AG10803 (cell line): Measurements from ENCODE around the gene OGFOD3.

Experiments
- DNase-seq: peaks from one replicate; pipeline ENCODE4 v3.0.0; 2010; ENCODE audit warnings: low read depth
- H3K4me3 ChIP-seq: 2 replicates; pipeline ENCODE4 v1.5.1; 2011; ENCODE audit warnings: mild to moderate bottlenecking, low read length, control low read depth
- TF ChIP-seq, protein P1 (sequence below): conservative IDR thresholded peaks from 2 replicates; pipeline ENCODE4 v1.5.1; 2011; ENCODE audit warnings: mild to moderate bottlenecking, low read length, control low read depth, inconsistent platforms

Gene OGFOD3

DNA sequence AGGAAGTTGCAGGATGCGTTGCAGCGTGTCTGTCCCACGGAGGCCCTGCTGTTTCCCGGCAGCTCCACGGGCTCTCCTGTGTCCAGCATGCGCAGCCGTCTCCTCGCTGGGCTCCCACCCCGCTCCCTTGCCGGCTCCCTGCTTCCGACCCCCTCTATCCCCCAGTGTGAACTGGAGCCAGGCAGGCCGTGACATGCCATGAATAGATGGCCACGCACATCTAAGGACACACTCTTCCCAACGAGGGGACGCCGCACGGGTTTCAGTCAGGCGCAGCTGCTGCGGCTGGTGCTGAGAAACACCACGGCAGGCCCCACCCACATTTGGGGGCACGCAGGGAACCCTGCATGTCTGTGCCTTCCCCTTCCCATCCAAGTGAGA is 9.5 kb downstream of the OGFOD3 start:
- TF ChIP-seq, protein P1, sequence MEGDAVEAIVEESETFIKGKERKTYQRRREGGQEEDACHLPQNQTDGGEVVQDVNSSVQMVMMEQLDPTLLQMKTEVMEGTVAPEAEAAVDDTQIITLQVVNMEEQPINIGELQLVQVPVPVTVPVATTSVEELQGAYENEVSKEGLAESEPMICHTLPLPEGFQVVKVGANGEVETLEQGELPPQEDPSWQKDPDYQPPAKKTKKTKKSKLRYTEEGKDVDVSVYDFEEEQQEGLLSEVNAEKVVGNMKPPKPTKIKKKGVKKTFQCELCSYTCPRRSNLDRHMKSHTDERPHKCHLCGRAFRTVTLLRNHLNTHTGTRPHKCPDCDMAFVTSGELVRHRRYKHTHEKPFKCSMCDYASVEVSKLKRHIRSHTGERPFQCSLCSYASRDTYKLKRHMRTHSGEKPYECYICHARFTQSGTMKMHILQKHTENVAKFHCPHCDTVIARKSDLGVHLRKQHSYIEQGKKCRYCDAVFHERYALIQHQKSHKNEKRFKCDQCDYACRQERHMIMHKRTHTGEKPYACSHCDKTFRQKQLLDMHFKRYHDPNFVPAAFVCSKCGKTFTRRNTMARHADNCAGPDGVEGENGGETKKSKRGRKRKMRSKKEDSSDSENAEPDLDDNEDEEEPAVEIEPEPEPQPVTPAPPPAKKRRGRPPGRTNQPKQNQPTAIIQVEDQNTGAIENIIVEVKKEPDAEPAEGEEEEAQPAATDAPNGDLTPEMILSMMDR = no peak
- H3K4me3 ChIP-seq = no peak overlapping the region
- DNase-seq = no peak

DNA sequence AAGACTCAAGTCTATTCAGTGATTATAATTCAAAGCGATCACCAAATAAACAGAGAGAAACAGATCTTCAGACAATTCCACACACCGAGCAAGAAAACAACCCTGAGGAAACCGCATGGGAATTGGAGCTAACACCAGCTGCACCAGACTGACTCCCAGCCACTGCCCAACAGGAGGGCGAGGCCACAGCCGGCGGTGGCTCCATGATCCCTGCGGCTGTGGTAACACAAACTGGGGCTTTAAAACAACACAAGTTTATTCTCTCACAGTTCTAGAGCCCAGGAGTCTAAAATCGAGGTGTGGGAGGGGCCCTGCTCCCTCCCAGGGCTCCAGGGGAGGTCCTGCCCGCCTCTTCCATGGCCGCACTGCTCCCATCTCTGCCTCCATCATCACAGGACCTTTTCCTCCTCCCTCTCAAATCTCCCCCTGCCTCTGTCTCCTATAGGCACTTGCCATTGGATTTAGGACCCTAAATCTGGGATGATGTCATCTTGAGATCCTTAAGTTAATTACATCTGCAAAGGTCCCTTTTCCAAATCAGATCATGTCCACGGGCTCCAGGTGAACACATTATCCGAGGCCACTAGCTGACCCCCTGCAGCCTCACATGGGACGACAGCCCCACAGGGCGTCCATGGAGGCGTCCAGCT is 10.0 kb downstream of the OGFOD3 start:
- TF ChIP-seq, protein P1 = no peak
- no peak for DNase-seq
- no peak overlapping the region for H3K4me3 ChIP-seq

DNA sequence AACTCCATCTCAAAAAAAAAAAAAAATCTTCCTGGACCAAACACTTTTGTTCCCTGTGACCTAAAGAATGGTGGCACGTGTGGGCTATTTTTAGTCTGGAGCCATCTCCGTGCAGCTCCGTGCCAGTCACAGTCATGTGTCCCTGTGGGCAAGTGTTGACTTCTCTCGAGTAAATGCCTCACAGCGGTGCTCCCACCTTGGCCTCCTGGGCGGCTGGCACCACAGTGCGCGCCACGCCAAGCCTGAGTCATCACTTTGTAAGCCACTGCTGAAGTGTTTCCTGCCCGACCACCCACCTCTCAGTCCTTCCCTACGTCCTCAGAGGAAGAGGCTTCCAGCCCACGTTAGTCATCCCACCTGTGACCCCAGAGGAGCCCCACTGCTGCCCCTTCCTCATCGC is 11.1 kb downstream of the OGFOD3 start:
- TF ChIP-seq, protein P1 = no peak
- no peak overlapping the region for H3K4me3 ChIP-seq
- DNase-seq = no peak

DNA sequence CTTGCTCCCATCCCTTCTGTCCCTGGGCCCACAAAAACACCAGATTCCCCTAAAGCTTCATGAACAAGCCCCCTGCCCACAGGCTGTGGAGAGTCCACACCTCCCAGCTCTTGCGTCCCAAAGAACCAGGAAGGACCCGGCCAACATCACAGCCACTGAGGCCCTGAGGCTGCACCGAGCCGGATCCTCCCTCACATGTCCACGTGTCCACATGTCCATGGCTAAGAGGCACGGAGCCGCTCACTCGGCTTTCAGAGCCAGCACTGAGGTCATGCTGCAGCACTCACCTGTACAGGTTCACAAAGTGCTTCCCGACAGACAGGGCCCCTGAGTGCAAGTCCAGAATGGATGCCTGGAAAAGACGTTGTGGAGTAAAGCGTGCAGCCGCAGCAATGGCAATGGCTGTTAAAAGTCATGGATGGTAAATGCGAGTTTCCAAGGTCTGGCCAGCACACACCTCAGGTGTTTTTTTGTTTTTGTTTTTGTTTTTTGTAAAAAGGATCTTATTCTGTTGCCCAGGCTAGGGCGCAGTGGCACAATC is 12.2 kb downstream of the OGFOD3 start:
- no peak overlapping the region for H3K4me3 ChIP-seq
- TF ChIP-seq, protein P1 = no peak
- DNase-seq = no peak

DNA sequence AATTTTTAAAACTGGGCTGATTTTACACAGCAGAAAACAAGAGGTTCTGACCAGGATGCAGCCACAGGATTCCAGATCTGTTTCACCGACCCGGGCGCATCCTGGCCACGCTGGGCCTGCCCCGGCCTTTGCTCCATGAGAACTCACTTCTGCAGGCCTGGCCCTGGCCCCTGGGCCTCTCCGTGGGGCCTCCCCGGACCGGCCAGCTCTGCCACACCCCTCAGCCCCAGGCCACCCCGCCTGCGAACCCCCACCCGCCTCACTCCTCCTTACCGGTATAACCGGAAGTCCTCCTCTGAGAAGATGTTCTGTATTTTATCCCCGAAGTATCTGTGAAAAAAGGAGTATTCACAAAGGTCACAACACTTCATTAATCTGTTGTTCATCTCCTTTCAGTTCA is 13.3 kb downstream of the OGFOD3 start:
- TF ChIP-seq, protein P1 = no peak
- DNase-seq = no peak
- no peak overlapping the region for H3K4me3 ChIP-seq

DNA sequence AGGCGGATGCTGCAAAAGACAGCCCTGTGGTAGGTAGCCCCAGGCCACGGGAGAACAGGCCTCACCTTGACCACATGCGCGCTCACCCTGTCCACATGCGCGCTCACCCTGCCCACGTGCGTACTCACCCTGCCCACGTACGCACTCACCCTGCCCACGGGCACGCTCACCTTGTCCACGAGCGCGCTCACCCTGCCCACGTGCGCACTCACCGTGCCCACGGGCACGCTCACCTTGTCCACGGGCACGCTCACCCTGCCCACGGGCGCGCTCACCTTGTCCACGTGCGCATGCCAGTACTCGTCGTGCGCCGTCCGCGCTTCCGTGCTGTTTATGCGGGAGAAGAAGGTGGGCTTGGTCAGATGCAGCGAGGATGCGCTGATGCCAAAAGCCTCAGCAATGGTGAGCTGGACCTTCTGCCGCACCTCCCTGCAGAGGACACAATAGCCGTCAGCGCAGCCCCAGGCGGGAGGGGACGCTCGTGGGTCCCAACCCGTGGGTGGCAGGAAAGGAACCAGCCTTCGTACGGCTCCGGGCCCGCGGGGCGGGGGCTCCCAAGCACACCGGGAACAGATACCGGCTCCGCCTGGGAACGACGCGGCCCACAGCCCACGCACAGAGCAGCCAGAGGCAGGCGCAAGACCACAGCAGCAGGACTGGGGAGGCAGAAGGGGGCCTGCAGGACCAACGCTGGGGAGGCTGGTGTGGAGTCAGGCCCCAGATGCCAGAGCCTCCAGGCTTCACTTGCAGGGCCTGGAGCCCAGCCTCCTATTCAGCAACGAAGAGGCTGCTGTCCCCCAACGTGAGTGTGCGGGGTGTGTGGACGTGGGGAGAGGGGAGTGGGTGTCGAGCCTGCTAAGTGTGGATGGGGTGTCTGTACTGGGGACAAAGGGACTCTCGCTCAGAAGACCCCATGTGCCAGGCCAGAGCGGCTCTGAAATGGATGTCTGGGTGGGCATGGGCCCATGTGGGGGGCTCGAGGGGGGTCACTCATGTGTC is 14.4 kb downstream of the OGFOD3 start:
- TF ChIP-seq, protein P1 = no peak
- no peak overlapping the region for H3K4me3 ChIP-seq
- DNase-seq = no peak
